HG03196 (cell line): ENCODE results near the gene STEAP3.
A peak's percentile ranks its signal among the peaks of the same experiment; 100 is the strongest.

Experiments
- ATAC-seq: cut with Tn5 transposase; IDR thresholded peaks from one replicate; pipeline ENCODE4 v1.9.1; 2021; ENCODE audit not compliant: unreplicated experiment

STEAP3 gene, protein sequence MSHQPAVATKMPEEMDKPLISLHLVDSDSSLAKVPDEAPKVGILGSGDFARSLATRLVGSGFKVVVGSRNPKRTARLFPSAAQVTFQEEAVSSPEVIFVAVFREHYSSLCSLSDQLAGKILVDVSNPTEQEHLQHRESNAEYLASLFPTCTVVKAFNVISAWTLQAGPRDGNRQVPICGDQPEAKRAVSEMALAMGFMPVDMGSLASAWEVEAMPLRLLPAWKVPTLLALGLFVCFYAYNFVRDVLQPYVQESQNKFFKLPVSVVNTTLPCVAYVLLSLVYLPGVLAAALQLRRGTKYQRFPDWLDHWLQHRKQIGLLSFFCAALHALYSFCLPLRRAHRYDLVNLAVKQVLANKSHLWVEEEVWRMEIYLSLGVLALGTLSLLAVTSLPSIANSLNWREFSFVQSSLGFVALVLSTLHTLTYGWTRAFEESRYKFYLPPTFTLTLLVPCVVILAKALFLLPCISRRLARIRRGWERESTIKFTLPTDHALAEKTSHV

GRCh38 chr2:119223521-119224390 is at the start of gene STEAP3:
TSS of gene STEAP3 (plus strand) at chr2:119223834. CDS start at chr2:119231013, 7,179 bp downstream.
- ATAC-seq = peak; percentile 69

DNA sequence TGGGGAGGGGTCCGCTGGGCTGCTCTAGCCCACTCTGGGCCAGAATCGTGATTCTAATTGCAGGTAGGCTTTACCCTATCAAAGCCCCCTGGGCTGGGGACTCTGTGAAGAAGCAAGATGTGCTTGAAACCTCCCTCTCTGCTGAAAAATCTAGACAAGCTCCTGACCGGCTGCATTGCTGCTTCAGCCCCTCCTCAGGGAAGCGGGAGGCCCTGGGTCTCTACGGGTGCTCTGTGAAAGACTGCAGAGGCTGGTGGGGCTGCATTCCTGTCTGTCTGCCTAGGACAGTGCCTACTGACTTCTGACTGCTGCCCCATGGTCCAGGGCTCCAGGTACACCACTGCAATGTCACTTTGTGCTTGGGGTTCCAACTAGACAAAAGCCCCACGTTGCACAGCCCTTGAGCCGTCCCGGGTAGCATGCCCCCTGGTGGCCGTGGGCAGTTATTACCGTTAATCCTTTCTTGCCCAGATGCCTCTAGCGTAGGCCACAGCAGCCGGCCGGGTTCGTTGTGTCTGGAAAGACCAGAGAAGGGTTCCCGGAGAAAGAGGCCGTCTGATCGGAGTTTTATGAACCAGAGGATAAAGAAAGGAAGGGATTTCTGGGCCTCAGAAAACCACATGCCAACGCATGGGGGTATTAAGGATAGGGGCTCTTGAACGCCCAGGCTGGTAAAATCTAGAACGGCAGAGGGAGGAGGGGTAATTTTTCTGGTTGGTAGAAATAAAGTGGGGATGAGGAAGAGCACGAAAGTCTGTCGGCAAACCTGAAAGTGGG is 49.2 kb upstream of the STEAP3 start:
- ATAC-seq = no peak

GRCh38 chr2:119174993-119175347 is 48.7 kb upstream of the STEAP3 start:
- no peak for ATAC-seq

GRCh38 chr2:119175517-119175916 is 48.1 kb upstream of the STEAP3 start:
- no peak for ATAC-seq

DNA sequence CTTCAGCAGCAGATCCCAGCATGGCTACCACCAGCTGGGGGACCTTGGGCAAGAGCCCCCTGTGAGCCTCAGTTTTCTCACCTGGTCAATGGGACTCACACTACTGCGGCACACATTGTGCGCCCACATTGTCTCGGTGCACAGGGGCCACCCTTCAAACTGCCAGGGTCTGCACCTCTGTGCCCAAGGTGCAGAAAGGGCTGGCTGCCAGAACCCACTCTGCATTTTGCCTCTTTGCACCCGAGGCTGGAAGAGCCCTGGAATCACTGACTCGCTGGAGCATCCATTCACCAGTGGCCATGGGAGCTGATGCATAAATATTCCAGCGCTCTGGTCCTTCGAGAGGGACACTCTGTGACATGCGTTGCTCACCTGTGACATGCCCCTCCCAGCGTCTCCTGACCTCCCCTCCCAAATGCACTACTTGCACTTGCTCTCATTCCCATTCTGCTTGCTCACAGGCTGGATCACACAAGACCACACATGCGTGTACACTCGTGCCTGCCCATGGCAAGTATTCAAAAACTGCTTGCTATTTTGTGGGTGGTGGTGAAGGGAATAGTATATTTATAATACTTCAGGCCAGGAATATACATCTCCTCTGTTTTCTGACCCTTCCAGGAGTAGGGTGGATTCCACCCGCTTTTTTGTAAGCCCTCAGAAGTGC is 46.3 kb upstream of the STEAP3 start:
- ATAC-seq = no peak

DNA sequence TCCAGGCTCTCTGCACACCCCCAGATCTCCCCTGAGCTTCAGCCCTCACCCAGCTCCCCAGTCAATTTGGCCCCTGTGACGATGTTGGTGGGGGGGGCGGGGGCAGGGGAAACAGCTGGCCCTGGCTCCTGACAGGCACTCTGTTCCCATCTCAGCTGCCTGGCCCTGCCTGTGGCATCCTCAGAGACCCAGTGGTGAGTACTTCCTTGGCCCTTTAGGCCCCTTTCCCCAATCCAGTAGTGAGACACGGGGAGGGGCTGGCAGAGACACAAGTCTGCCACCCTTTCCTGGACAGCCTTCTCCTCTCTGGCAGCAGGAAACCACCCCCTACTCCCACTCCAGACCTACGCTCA is 45.8 kb upstream of the STEAP3 start:
- no peak for ATAC-seq

DNA sequence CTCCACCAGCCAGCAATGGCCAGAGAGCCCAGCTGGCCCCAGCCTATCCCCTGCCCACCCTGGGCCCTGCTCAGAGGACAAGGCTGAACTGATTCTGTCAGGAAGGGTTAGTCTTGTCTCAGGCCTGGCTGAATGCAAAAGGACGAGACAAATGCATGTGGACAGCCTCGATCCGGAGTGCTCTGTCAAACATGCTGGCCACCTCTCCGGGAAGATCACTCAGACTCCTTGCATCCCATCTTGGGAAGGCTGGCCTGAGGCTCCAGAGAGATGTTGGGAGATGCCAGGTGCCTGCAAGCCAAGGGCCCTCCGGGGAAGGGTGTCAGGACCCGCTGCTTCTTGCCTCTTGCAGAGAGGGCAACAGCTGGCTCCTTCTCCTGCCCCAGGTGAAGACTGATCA is 44.9 kb upstream of the STEAP3 start:
- no peak for ATAC-seq

DNA sequence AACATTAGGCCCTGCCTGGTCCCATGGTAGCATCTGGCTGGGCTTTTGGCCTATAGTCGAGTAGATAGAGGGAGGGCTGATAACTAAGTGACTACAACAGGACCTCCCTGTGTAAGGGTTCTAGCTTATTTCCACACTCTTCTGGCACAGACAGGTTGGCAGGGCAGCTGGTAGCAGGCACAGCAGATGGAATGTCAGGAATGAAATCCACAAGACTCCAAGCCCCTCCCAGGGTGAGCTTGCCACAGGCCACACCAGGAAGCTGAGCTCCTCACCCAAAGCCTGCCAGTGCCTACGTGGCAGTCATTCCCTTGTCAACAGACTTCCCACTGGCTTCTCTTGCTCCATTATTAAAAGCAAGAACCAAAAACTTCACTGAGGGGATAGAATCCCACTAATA is 44.4 kb upstream of the STEAP3 start:
- ATAC-seq = no peak

DNA sequence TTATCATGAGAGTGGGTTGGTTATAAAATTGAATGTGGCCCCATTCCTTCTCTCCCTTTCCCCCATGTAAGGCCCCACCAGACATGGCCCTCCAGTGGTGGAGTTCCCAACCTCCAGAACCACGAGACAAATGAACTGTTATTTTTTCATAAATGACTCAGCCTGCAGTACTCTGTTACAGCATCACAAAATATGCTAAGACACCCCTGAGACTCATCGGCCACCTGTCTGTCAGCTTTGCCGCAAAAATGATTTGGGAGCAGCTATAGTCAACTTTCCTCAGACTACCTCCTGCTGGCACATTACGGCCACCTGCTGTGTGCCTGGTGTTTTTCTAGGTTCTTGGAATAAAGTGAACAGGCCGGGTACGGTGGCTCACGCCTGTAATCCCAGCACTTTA is 43.6 kb upstream of the STEAP3 start:
- no peak for ATAC-seq

DNA sequence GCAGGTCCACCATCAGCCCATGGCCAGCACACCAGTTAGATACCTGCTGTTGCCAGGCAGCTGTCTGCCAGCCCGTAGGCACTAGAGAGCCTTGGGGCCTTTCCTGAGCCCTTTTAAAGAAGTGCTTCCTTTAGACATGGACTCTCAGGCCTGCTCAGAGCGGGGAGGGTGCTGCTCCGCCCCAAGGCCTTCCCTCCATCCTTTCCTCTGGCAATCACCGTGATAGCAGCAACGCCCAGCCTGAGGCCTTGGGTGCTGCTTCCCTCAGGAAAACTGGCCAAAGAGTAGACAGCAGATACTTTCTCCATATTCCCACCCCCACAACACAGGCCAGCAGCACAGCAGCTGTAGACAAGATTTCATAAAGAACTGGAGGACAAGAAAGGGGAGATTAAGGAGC is 42.7 kb upstream of the STEAP3 start:
- ATAC-seq = no peak

DNA sequence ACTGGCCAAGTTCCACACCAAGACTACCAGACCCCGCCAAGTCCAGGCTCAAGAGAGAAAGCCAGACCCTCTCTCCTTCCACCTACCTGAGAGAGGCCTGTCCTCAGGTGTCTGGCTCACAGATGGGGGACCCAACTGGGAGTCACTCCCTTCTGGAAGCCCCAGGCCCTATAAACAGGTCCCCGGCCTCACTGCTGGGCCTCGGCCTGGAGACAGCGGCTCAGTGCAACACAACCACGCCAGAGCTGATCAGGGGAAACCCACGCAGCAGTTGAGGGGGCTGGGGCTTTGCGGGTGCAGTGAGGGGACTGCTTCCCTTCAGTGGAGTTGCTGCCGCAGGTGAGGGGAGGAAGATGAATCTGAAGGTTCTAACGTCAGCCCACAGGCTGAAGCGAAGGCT is 42.2 kb upstream of the STEAP3 start:
- no peak for ATAC-seq

DNA sequence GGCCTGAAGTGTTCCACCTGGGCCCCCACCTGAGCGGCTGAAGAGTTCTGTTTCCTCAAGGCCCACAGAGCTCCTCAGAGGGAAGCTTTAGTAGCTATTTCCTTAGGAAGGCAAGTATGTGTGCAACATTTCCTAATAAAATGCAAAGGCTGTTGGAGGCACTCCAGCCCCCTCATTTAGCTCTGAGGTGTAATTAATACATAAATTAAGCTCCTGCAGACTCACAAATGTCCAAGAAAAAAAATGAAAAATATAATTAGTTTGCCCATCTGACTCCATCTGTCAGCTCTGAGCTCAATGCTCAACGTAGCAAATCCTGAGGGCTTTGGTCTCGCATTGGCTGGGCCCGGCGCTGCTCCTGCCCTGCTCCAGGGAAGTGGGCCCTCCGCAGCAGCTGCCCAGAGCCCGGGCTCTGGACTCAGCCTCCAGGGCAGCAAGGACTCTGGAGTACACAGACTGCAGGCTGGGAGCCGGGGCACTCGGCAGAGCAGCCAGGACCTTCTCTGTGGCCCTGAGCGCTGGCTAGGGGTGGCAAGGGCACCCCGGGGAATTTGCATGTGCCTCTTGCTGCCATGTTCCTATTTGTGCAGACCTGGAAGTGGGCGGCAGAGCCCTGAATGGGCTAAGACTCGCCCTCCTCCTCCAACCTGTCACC is 41.7 kb upstream of the STEAP3 start:
- ATAC-seq = no peak

DNA sequence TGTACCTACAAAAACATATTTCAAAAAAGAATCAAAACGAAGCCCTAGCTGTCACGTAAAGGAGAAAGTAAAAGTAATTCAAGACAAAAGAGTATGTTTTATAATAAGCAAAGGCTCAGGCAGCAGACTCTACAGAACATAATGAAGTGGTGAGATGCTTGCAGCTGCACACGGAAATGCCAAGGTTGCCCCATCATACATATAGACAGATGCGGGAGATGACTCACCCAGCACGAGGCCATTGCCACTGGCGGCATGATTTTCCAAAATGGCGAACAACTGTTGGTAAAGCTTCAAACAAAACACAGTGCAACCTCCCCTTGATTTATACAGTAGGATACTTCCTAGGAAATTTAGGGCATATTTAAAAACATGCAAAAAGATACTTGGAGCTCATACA is 39.1 kb upstream of the STEAP3 start:
- ATAC-seq = no peak

GRCh38 chr2:119190321-119191111 is 33.1 kb upstream of the STEAP3 start:
- ATAC-seq = no peak

GRCh38 chr2:119192893-119193292 is 30.7 kb upstream of the STEAP3 start:
- no peak for ATAC-seq

GRCh38 chr2:119195001-119195400 is 28.6 kb upstream of the STEAP3 start:
- ATAC-seq = no peak

GRCh38 chr2:119195887-119196286 is 27.7 kb upstream of the STEAP3 start:
- ATAC-seq = no peak

GRCh38 chr2:119196301-119197125 is 27.1 kb upstream of the STEAP3 start:
- no peak for ATAC-seq

GRCh38 chr2:119197126-119197405 is 26.6 kb upstream of the STEAP3 start:
- ATAC-seq = no peak
